MCF 10A (cell line): ENCODE measurements around the gene DOK5. TPM values are rescaled to one million over a fixed set of nuclear protein-coding genes. Genes with fewer than 3 reads are reported as not detected.
A peak's percentile ranks its signal among the peaks of the same experiment; 100 is the strongest.

ENCODE experiments used
- BruUV-seq: library from RNA; stranded (reverse); fragments of 400-500 nt; replicated peaks from 2 replicates; lab custom pipeline; 2021; lab: Mats Ljungman, UMichigan
- CTCF ChIA-PET: fragments of 300-600 bp; sonication (Branson Sonifier 250); formaldehyde crosslinking; extraction: SDS; loops from one replicate; lab custom pipeline; 2021; ENCODE audit warnings: antibody characterized with exemption, inconsistent platforms; lab: Yijun Ruan, JAX
- POLR2A ChIA-PET: fragments of 300-600, 350-650 bp; sonication (Branson Sonifier 250); formaldehyde crosslinking; extraction: SDS; loops from one replicate; lab custom pipeline; 2020; ENCODE audit warnings: antibody characterized with exemption, inconsistent platforms; lab: Yijun Ruan, JAX
- DNase-seq: peaks from one replicate; pipeline ENCODE4 v3.0.0-alpha.2; 2018; ENCODE audit not compliant: unreplicated experiment
- H3K27ac Mint-ChIP-seq: one replicate; pipeline ENCODE4 v1.8.0; 2022; ENCODE audit warnings: mild to moderate bottlenecking, low read depth, mixed read lengths; ENCODE audit not compliant: unreplicated experiment
- H3K27me3 Mint-ChIP-seq: one replicate; pipeline ENCODE4 v1.8.0; 2022; ENCODE audit warnings: mixed read lengths; ENCODE audit not compliant: insufficient read depth, unreplicated experiment
- H3K36me3 Mint-ChIP-seq: one replicate; pipeline ENCODE4 v1.8.0; 2022; ENCODE audit warnings: mild to moderate bottlenecking, moderate library complexity, mixed read lengths; ENCODE audit not compliant: insufficient read depth, unreplicated experiment
- H3K4me1 Mint-ChIP-seq: one replicate; pipeline ENCODE4 v1.8.0; 2022; ENCODE audit warnings: mixed read lengths; ENCODE audit not compliant: insufficient read depth, unreplicated experiment
- H3K4me3 Mint-ChIP-seq: one replicate; pipeline ENCODE4 v1.8.0; 2022; ENCODE audit warnings: mild to moderate bottlenecking, moderate library complexity, mixed read lengths; ENCODE audit not compliant: unreplicated experiment
- H3K9me3 Mint-ChIP-seq: one replicate; pipeline ENCODE4 v1.8.0; 2022; ENCODE audit warnings: mixed read lengths; ENCODE audit not compliant: unreplicated experiment
- intact Hi-C: fragments of 100-400 bp; cut with micrococcal nuclease; formaldehyde crosslinking; loops from 2 replicates; pipeline ENCODE4 v1.14.1; 2022
- total RNA-seq: library from RNA; stranded (reverse); gene quantifications from 2 replicates; pipeline ENCODE4 v1.2.3, GENCODE V29; 2022
- TF ChIP-seq, protein P1 (sequence below): fragments of 200-600 bp; IDR thresholded peaks from one replicate; pipeline ENCODE4 v1.8.0; 2022; ENCODE audit warnings: antibody characterized with exemption, mild to moderate bottlenecking; ENCODE audit not compliant: unreplicated experiment

Gene DOK5
- total RNA-seq, 1 experiment from 2014 or later = not detected

- Mint-ChIP-seq H3K27me3 (peaks cover 70% of the 10 kb centered on the region), H3K27ac (no peak overlapping the region), H3K4me1 (no peaks in the 10 kb centered on the region), H3K9me3 (peaks cover 5% of the 10 kb centered on the region), H3K36me3 (no peaks in the 10 kb centered on the region), H3K4me3 (no peak overlapping the region)
- ChIA-PET CTCF (interaction anchor here (0.5 to 0.8 kb wide), 2 partner anchors 30 to 121 kb away, joined by 3 to 4 read pairs; no protein-coding TSS in a partner anchor), POLR2A (no interaction called here)
- no TSS peak for BruUV-seq
- no peak for DNase-seq
- TF ChIP-seq, protein P1, sequence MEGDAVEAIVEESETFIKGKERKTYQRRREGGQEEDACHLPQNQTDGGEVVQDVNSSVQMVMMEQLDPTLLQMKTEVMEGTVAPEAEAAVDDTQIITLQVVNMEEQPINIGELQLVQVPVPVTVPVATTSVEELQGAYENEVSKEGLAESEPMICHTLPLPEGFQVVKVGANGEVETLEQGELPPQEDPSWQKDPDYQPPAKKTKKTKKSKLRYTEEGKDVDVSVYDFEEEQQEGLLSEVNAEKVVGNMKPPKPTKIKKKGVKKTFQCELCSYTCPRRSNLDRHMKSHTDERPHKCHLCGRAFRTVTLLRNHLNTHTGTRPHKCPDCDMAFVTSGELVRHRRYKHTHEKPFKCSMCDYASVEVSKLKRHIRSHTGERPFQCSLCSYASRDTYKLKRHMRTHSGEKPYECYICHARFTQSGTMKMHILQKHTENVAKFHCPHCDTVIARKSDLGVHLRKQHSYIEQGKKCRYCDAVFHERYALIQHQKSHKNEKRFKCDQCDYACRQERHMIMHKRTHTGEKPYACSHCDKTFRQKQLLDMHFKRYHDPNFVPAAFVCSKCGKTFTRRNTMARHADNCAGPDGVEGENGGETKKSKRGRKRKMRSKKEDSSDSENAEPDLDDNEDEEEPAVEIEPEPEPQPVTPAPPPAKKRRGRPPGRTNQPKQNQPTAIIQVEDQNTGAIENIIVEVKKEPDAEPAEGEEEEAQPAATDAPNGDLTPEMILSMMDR = no peak
- intact Hi-C loops = no loop called here
Measured at GRCh38 chr20:54577637-54578036, 102.2 kb downstream of the DOK5 start.

DNA sequence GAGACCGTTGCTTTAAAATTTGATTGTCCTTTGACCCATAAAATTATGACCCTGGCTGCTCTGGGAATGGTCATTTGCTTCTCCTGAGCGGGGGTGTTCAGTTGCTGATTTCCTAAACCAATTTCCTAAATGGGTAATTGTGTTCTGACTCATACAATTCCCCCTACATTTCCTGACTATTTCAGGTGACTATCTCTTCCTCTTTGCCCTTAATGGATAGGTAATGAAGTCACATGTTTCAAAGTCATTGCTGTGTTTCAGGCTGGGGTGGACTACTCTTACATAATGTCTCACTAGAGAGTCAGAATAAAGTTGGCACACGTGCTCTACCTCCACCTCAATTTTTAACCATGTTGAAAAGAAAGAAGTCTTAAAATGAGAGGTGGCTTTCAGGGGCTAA lies 109.8 kb downstream of the DOK5 start:
- ChIA-PET POLR2A (no interaction called here), CTCF (interaction anchor here (0.5 kb wide), 1 partner anchor 670 kb away, joined by 3 read pairs; no protein-coding TSS in a partner anchor)
- no peak overlapping the region for H3K4me3 Mint-ChIP-seq
- H3K4me1 Mint-ChIP-seq = no peaks in the 10 kb centered on the region
- no peak overlapping the region for H3K27ac Mint-ChIP-seq
- peak; percentile 3 for DNase-seq
- intact Hi-C loops = no loop called here
- TF ChIP-seq, protein P1 = no peak
- H3K36me3 Mint-ChIP-seq = no peaks in the 10 kb centered on the region
- no TSS peak for BruUV-seq
- peaks cover 53% of the 10 kb centered on the region for H3K27me3 Mint-ChIP-seq
- H3K9me3 Mint-ChIP-seq = no peaks in the 10 kb centered on the region

GRCh38 chr20:54587408-54587807 lies 112.0 kb downstream of the DOK5 start:
- ChIA-PET POLR2A (no interaction called here), CTCF (interaction anchor here (0.5 to 0.6 kb wide), 3 partner anchors 94 to 256 kb away, joined by 3 to 6 read pairs (median 3); no protein-coding TSS in a partner anchor)
- no peak for DNase-seq
- BruUV-seq = no TSS peak
- H3K4me3 Mint-ChIP-seq = no peak overlapping the region
- H3K27me3 Mint-ChIP-seq = peaks cover 43% of the 10 kb centered on the region
- H3K36me3 Mint-ChIP-seq = no peaks in the 10 kb centered on the region
- intact Hi-C loops = no loop called here
- no peak overlapping the region for H3K27ac Mint-ChIP-seq
- TF ChIP-seq, protein P1 = no peak
- no peaks in the 10 kb centered on the region for H3K4me1 Mint-ChIP-seq
- H3K9me3 Mint-ChIP-seq = no peaks in the 10 kb centered on the region

DNA sequence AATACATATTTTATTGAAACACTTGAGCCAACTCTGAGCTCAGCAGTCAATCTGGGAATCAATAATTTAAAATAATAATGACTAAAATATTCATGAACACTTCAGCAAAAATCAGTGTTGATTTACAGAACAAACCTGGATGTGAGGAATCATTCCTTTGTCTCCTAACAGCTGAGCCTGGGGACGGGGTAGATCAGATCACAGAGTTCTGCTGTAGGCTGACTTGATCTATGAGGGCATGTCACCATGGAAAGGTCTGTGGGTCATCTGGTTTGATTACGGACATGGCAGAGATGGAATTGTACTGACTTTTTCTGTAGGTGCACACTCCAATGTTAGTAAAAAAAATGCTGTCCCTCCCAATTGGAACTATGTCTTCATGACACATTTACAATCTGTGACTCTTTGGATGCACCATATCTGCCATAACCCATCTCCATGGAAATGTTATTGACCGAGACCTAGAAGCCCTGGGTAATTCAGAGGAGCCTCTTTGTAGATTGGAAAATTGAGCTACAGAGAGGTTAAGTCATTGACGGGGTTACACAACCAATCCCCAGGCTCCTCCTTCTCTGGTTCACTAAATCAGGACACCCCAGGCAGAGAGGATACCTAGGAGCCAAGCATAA lies 114.1 kb downstream of the DOK5 start:
- Mint-ChIP-seq H3K4me3 (no peak overlapping the region), H3K27ac (no peak overlapping the region), H3K9me3 (no peaks in the 10 kb centered on the region), H3K27me3 (peaks cover 29% of the 10 kb centered on the region), H3K36me3 (no peaks in the 10 kb centered on the region), H3K4me1 (no peaks in the 10 kb centered on the region)
- ChIA-PET CTCF (interaction anchor here (0.5 to 1.4 kb wide), 2 partner anchors 15 to 62 kb away, joined by 3 to 5 read pairs; no protein-coding TSS in a partner anchor), POLR2A (interaction anchor here (0.7 to 0.9 kb wide), 2 partner anchors 11 to 1366 kb away, joined by 3 read pairs; no protein-coding TSS in a partner anchor)
- BruUV-seq = no TSS peak
- TF ChIP-seq, protein P1 = no peak
- intact Hi-C loops = no loop called here
- DNase-seq = no peak
